Stimulated activated CD4-positive, alpha-beta T cell treated with anti-CD3 and anti-CD28 coated beads, Interleukin-4, amount 100 ng/mL, for 4 hours (primary cell): Measurements from ENCODE around the gene PHIP.

Experiments used
- DNase-seq, 2 experiments: peaks; one replicate each; pipeline ENCODE4 v3.0.0-alpha.2; 2020

The PHIP gene

DNA sequence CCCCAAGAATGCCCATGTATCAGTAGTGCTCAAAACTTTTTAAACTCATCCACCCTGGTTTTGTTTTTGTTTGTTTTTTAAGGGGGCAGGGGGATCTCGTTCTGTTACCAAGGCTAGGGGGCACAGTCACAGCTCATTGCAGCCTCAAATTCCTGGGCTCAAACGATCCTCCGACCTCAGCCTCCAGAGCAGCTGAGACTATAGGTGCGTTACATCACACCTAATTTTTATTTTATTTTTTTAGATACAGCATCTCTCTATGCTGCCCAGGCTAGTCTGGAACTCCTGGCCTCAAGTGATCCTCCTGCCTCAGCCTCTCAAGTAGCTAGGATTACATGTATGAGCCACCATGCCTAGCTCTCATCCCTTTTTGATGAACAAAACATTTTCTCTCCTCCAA lies 11.2 kb downstream of the PHIP start:
- no peak for DNase-seq

DNA sequence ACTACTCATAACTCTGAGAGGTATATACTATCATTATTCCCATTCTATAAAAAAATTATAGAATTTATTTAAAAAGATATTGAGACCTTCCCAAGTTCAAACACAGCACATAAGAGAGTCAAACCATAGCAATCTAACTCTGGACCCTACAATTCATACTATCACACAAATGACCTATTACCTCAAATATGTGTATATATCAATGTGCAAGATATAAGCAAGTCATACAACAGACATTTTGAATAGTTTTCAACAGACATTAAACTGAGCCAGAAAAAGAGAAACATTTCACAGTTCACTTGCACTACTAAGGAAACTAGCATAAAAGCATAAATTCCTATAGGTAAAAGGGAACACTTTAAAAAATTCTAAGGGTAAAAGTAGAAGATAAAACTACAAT lies 11.7 kb downstream of the PHIP start:
- no peak for DNase-seq

DNA sequence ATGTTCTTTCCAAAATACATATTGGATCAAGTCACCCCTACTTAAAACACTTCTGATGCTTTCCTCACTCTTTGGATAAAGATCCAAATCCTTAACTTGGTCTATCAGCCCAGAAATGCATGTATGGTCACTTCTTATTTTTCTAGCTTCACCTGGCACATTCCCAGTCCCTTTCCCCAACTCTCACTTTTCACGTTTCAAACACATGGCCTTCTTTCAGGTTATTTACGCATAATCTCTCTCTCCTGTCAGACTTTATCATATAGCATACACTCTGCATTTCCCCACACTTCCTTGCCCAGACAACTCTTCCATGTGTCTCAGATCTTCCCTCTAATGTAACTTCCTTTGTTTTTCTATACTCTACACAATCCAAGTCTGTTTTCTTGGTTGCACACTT lies 12.8 kb downstream of the PHIP start:
- no peak for DNase-seq

GRCh38 chr6:79064635-79065034 lies 13.4 kb downstream of the PHIP start:
- DNase-seq = no peak

- no peak for DNase-seq
Observed at GRCh38 chr6:79062708-79063107, 15.3 kb downstream of the PHIP start.

DNA sequence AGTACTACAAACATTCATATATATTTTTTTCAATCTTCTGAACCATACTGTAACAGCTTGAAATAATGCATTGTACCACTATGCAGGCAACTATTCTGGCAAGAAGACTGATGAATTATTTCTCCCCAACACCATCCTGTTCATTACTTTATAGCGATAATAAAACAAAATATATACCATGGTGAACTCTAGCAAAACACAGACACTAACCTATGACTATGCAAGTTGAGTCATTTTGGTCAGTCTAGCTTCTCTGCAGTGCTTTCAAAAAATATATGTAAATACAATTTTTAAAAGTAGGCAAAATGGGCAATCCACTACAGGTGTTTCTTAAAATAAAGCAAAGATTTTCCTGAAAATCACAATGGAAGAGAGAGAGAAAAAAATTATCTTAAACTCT lies 20.3 kb downstream of the PHIP start:
- DNase-seq = no peak

GRCh38 chr6:79056226-79056625 lies 21.8 kb downstream of the PHIP start:
- no peak for DNase-seq

DNA sequence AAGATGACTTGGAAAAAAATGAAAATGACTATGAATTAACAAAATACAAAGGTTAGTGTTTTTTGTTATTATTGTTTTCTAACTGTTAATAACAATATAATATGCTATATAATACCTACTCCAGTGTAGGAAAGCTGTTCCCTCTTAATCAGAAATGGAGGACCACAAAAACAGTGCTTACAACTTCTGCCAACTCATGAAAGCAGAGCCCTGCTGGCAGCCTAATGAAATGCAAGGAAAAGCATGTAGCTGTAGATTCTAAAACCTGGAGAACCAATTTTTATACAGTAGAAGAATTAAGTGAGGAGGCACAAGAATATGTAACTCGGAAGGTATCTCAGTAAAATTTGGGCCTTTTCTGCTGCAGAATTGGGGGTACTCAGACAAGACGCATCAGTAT lies 29.4 kb downstream of the PHIP start:
- DNase-seq = no peak

DNA sequence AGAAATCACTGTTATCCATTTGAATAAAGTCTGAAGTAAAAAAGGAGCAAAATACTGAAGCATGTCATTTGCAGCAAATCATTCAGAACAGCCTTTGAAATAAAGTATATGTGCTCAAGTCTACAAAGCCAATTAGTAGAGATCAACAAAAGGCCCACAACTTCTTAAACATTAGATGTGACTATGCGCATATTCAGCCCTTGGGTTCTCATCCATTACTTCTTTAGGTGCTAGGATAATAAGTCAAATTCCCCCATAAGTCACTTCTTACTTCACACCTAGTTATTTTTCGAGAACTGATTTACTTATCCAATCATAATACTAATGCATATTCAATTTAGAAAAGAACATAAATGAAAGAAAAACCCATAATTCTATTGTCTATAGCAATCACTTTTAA lies 31.0 kb downstream of the PHIP start:
- DNase-seq = no peak

DNA sequence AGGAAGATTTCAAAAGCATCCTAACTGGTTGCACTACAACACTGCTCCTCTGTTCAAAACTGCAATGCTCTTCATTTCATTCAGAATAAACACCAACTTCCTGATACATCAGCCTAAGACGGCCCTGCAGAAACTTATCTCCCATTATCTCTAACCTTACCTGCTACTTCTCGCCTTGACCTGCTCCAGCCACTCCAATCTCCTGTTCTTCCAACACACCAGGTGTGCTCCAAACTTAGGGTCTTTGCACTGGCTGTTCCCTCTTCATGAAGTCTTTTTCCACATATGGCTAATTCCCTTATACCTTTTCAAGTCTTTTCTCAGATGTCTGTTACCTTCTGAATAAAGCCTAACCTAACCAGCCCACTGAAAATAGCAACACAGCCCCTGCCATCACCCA lies 32.1 kb downstream of the PHIP start:
- no peak for DNase-seq

GRCh38 chr6:79042799-79043126 lies 35.3 kb downstream of the PHIP start:
- DNase-seq = no peak

DNA sequence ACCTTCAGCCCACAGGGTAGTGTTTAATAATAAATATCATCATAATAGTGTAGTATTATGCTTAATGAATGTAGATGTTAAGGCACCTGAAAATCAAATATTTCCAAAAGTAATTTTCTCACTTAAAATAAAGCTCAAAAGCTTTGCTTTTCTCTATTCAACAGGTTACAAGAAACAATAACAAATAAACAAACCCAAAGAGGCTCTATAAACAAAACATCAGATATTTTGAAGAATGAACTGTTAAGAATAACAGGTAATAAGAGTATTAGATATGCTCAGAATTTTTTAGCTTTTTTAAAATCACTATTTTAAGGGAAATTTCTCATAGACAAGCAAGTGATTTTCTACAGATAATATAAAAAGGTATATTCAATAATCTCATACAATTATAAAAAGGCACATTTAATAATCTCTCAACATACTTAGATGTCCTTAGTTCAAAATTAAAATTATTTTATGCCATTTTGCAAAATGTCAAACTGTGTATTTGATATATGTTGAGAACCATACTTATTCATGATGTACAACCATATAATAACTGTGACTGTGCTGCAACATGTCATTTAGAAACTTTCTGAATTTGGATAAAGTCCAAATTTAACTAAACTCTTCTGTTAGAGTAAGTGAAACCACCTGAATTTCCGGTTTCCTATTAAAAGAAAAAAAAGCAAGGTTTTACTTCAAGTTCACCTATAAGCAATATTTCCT lies 35.8 kb downstream of the PHIP start:
- no peak for DNase-seq

- DNase-seq = no peak
Observed at GRCh38 chr6:79040083-79040482, 38.0 kb downstream of the PHIP start.

DNA sequence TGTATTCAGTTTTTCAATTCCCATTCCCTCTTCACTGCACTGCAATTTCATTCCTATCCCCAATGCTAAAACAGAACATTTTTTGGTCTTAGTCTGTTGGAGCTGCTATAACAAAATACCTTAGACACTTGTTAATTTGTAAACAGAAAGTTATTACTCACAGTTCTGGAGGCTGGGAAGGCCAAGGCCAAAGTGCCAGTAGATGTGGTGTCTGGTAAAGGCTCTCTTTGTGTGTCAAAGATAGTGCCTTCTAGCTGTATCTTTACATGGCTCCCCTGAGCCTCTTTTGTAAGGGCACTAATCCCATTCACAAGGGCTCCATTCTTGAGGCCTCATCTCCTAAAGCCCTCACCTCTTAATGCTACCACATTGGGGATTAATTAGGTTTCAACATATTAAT lies 40.0 kb downstream of the PHIP start:
- no peak for DNase-seq

DNA sequence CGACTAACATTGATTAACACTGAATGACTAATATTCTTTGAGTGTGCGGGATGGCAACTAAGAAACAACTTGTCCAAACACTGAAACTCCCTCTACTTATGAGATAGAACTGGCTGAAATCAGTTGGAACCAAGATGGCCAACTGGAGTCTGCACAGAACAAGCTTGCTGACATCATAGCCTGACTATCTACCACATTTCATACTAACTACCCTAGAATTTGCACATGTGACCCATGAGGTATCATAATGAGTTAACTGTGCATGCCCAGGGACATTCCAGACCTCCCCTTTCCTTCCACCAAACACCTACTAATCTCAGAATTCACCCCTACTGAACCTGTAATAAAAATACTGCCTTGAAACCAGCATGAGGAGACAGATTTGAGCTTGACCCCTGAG lies 43.2 kb downstream of the PHIP start:
- DNase-seq = no peak

DNA sequence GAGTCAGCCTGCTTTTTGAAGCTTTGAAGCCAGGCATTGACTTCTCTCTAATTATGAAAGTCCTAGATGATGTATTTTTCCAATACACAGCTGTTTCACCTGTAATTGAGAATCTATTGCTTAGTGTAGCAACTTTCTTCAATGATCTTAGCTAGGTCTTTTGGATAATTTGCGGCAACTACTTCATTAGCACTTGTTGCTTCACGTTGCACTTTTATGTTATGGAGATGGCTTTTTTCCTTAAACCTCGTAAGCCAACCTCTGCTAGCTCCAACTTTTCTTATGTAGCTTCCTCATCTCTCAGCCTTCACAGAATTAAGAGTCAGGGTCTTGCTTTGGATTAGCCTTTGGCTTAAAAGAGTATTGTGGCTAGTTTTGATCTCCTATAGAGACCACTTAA lies 44.8 kb downstream of the PHIP start:
- no peak for DNase-seq

- no peak for DNase-seq
Observed at GRCh38 chr6:79031821-79032590, 46.0 kb downstream of the PHIP start.

DNA sequence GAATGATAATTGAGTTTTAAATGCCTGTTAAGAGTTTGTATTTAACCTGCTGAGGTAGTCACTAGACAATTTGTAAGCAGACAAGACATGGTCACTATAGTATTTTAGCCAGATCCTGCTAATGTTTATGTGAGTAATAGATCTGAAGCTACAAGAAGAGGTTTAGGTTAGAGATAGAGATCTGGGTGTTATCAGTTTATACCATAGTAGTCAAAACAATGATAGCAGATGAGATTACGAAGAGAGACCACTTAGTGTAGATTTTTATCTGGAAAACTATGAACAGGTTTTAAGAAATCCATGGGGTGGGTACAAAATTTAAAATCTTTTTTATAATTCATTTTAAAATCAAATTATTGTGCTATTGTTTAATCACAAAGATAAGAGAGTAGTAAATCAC lies 47.5 kb downstream of the PHIP start:
- no peak for DNase-seq

DNA sequence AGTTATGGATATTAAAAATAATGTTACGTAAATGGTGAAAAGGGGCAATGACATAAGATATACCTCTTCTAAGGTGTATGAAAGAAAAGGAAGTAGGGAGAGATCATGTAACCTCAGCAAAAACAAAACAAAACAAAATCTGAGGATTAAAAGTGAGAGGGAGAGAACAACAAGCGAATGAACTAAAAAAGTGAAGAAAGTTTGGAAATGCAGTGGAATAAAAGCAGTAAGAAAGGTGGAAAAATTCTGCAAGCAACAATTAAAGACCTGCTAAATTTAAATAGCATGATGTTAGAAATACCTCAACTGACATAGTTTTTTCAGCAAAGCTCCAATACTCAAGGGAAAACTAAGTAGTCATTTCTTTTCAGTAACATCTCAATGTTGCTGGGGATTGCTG lies 48.0 kb downstream of the PHIP start:
- no peak for DNase-seq

DNA sequence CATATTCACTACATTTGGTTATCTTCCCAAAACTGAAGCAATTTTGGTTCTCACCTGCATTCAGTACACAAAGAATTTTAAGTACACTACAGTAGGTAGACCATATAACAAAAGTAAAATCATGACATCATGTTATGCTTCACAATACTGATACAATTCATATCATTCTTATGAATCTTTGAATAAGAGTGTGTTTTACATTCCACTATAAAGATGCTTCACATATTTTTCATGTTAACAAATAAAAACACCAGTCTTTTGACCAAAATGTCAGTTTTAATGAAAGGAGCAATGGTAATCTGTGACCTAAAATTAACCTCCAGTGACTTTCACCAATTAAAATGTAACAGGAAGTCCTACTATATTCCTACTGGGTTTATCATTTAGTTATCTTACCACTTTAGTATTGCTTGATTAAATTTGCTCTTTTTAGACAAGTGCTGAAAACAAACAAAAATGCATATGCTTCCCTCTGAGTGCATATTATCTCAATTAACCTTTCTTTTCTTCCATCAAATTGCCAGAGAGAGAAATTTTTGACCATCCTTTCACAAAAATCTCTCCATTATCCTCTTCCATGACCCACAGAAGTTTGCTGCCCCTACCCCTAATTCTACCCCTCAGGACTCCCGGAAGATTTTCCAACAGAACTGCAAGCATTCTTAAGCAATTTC lies 49.3 kb downstream of the PHIP start:
- no peak for DNase-seq

DNA sequence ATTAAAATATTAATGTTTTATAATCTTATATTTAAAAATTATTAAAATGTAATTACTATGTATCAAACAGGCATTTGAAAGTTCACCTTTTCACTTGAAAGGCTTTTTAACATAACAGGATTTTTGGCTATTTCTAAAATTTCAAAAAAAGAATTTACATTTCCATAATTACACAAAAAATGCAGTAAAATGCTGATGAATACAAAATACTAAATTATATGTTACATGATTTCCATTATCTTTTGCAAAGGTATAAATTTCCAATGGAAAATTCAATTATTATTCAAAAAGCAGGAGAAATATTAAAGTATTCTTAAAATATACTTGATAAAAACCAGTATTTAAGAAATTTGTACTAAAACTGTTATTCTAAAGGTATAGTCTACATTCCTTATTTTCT lies 66.1 kb downstream of the PHIP start:
- DNase-seq = no peak

- DNase-seq = no peak
Observed at GRCh38 chr6:79010422-79010821, 67.6 kb downstream of the PHIP start.

- DNase-seq = no peak
Observed at GRCh38 chr6:79009819-79010218, 68.2 kb downstream of the PHIP start.

GRCh38 chr6:79005497-79005896 lies 72.6 kb downstream of the PHIP start:
- DNase-seq = no peak
